Neutrophil (primary cell): ENCODE data around the gene SS18L1.

Source experiments
- H3K27ac ChIP-seq: fragments of 200-600 bp; sonication (generic); 2 replicates; pipeline ENCODE4 v1.5.1; 2016; ENCODE audit warnings: mild to moderate bottlenecking, moderate library complexity
- H3K27me3 ChIP-seq: fragments of 200-600 bp; sonication (generic); 2 replicates; pipeline ENCODE4 v1.6.0; 2016; ENCODE audit warnings: mild to moderate bottlenecking
- H3K36me3 ChIP-seq: fragments of 200-600 bp; sonication (generic); 2 replicates; pipeline ENCODE4 v1.5.1; 2017
- H3K4me1 ChIP-seq, 2 experiments: fragments of 200-600 bp in 1 of 2; sonication (generic) in 1 of 2; 1 replicate in 1 of 2; 2 replicates in 1 of 2; pipeline versions ENCODE4 v1.5.1 to v1.6.1; 2013 to 2016; ENCODE audit warnings: low read depth in 1 of 2, low read length in 1 of 2, mild to moderate bottlenecking in 1 of 2, moderate library complexity in 1 of 2; ENCODE audit not compliant: control insufficient read depth in 1 of 2, insufficient read depth in 1 of 2
- H3K4me3 ChIP-seq, 2 experiments: fragments of 200-600 bp in 1 of 2; sonication (generic) in 1 of 2; 1 replicate in 1 of 2; 2 replicates in 1 of 2; pipeline ENCODE4 v1.5.1; 2013 to 2016; ENCODE audit warnings: low read depth in 1 of 2, low read length in 1 of 2, mild to moderate bottlenecking in 1 of 2, moderate library complexity in 1 of 2
- H3K9me3 ChIP-seq: fragments of 200-600 bp; sonication (generic); 2 replicates; pipeline ENCODE4 v1.5.1; 2016
- CTCF ChIP-seq: fragments of 200-600 bp; sonication (generic); IDR thresholded peaks from 2 replicates; pipeline ENCODE4 v1.5.1; 2016; ENCODE audit warnings: antibody characterized with exemption

The SS18L1 gene

GRCh38 chr20:62176866-62177265 lies 33.3 kb downstream of the SS18L1 start:
- no peak for TF ChIP-seq CTCF
- Histone ChIP-seq H3K4me1 (peaks cover 3 to 4% of the 10 kb centered on the region in 2 experiments), H3K9me3 (no peaks in the 10 kb centered on the region), H3K36me3 (peaks cover 39% of the 10 kb centered on the region), H3K27ac (no peak overlapping the region), H3K4me3 (no peak overlapping the region), H3K27me3 (no peaks in the 10 kb centered on the region)

GRCh38 chr20:62177307-62177706 lies 33.7 kb downstream of the SS18L1 start:
- Histone ChIP-seq H3K9me3 (no peaks in the 10 kb centered on the region), H3K27ac (no peak overlapping the region), H3K4me1 (peaks cover 8% of the 10 kb centered on the region in 2 experiments), H3K4me3 (no peak overlapping the region), H3K36me3 (peaks cover 39% of the 10 kb centered on the region), H3K27me3 (no peaks in the 10 kb centered on the region)
- no peak for TF ChIP-seq CTCF

- peaks cover 15 to 16% of the 10 kb centered on the region in 2 experiments for H3K4me1 ChIP-seq
- no peak overlapping the region for H3K4me3 ChIP-seq
- no peak for TF ChIP-seq CTCF
- no peak overlapping the region for H3K27ac ChIP-seq
- peaks cover 30% of the 10 kb centered on the region for H3K36me3 ChIP-seq
- no peaks in the 10 kb centered on the region for H3K27me3 ChIP-seq
- H3K9me3 ChIP-seq: no peaks in the 10 kb centered on the region
These were observed 35.0 kb downstream of the SS18L1 start for GRCh38 chr20:62178316-62179161.

GRCh38 chr20:62179162-62179504 lies 35.6 kb downstream of the SS18L1 start:
- H3K4me3 ChIP-seq: no peak overlapping the region
- H3K27me3 ChIP-seq: no peaks in the 10 kb centered on the region
- TF ChIP-seq CTCF: no peak
- peaks cover 26% of the 10 kb centered on the region for H3K36me3 ChIP-seq
- H3K4me1 ChIP-seq: peaks cover 20 to 22% of the 10 kb centered on the region in 2 experiments
- no peaks in the 10 kb centered on the region for H3K9me3 ChIP-seq
- no peak overlapping the region for H3K27ac ChIP-seq

GRCh38 chr20:62181808-62182207 lies 38.2 kb downstream of the SS18L1 start:
- no peaks in the 10 kb centered on the region for H3K27me3 ChIP-seq
- H3K27ac ChIP-seq: peak overlapping the region; percentile 95
- H3K4me1 ChIP-seq: peaks cover 47 to 49% of the 10 kb centered on the region in 2 experiments
- H3K36me3 ChIP-seq: peaks cover 10% of the 10 kb centered on the region
- H3K9me3 ChIP-seq: no peaks in the 10 kb centered on the region
- H3K4me3 ChIP-seq: peak overlapping the region; percentile 81 to 90
- TF ChIP-seq CTCF: no peak
